ENCODE data around the gene AMER2.

Gene AMER2

DNA sequence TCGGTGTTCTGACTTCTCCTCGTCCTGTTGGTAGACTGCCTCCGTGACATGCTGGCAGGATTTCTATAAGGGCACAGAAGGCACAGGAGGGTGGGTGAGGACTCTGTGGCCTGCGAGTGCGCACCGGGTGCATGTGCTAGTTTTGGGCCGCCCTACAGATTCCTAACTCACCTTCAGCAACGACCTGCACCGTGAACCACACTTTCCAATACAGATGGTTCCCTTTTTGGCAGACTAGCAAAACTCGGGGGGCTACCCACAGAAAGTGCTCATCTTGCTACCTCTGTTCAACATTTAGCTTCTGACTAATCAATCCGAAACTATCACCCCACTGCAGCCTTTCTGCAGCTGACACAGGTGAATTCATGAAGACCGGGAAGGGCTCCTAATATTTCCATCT is 14.1 kb upstream of the AMER2 start:
- TF ChIP-seq, protein P1, sequence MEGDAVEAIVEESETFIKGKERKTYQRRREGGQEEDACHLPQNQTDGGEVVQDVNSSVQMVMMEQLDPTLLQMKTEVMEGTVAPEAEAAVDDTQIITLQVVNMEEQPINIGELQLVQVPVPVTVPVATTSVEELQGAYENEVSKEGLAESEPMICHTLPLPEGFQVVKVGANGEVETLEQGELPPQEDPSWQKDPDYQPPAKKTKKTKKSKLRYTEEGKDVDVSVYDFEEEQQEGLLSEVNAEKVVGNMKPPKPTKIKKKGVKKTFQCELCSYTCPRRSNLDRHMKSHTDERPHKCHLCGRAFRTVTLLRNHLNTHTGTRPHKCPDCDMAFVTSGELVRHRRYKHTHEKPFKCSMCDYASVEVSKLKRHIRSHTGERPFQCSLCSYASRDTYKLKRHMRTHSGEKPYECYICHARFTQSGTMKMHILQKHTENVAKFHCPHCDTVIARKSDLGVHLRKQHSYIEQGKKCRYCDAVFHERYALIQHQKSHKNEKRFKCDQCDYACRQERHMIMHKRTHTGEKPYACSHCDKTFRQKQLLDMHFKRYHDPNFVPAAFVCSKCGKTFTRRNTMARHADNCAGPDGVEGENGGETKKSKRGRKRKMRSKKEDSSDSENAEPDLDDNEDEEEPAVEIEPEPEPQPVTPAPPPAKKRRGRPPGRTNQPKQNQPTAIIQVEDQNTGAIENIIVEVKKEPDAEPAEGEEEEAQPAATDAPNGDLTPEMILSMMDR (IDR thresholded peaks at IDR 0.05; ENCODE audit: low read depth, low read length, missing control alignments): no peak
- DNase-seq (ENCODE audit: extremely low read depth, low read depth): no peak
- H3K4me3 ChIP-seq (replicated peaks; ENCODE audit: low read depth, low read length): no peak overlapping the region

DNA sequence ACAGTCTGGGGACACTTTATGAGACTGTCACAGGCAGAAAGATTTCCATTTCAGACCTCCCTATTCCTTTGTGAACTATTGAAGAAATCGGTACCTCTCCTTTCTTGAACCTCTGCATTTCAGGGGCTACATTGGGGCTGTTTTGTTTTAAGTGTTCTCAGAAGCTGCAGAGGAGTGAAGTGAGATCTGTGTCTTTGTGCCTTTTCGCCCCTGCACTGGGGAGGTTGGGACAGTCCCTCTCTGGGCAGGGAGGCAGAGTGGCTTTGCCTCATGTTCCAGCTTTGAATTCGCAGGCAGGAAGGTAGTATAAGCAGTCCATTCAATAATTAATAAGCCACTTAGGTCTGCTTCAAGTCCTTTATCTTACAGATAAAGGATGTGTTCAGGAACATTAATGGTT is 9.5 kb upstream of the AMER2 start:
- TF ChIP-seq, protein P1 (IDR thresholded peaks at IDR 0.05; ENCODE audit: low read depth, low read length, missing control alignments): no peak
- DNase-seq (ENCODE audit: extremely low read depth, low read depth): no peak
- H3K4me3 ChIP-seq (replicated peaks; ENCODE audit: low read depth, low read length): no peak overlapping the region

DNA sequence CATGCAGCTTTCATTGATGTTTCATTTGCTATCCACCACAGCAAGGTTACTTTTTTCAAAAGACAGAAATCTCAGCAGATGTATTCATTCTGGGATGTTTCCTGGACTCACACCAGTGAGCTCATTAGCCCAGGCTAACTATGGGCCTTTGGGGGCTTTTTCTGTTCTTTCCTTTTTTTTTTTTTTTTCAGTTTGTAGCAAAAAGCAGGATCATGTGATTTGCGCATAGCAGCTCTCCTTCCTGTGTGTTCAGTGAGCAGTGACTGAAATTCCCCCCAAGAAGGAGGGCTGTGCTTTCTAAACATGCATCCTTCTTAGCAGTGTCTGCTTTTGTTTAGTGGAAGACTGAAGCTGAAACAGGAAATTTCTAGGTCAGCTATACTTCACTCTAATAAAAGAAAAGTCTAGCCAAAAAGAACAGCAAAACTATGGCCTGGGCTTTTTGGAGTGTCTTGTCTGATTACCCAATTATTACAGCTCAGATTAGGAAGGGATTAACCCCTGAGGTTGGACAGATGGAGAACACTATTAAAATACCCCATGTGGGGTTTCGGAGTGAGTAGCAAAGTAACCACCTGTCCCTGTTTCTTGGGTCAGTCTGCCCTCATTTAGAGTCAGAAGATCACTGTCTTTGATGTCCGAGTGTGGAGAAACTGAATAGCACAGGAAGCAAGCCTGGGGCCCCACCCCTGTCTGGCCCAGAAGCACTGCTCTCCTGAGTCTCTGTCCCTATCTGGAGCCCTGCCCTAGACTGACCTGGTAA is 8.9 kb upstream of the AMER2 start:
- no peak for DNase-seq (ENCODE audit: extremely low read depth, low read depth)
- no peak overlapping the region for H3K4me3 ChIP-seq (replicated peaks; ENCODE audit: low read depth, low read length)
- TF ChIP-seq, protein P1 (IDR thresholded peaks at IDR 0.05; ENCODE audit: low read depth, low read length, missing control alignments): no peak

DNA sequence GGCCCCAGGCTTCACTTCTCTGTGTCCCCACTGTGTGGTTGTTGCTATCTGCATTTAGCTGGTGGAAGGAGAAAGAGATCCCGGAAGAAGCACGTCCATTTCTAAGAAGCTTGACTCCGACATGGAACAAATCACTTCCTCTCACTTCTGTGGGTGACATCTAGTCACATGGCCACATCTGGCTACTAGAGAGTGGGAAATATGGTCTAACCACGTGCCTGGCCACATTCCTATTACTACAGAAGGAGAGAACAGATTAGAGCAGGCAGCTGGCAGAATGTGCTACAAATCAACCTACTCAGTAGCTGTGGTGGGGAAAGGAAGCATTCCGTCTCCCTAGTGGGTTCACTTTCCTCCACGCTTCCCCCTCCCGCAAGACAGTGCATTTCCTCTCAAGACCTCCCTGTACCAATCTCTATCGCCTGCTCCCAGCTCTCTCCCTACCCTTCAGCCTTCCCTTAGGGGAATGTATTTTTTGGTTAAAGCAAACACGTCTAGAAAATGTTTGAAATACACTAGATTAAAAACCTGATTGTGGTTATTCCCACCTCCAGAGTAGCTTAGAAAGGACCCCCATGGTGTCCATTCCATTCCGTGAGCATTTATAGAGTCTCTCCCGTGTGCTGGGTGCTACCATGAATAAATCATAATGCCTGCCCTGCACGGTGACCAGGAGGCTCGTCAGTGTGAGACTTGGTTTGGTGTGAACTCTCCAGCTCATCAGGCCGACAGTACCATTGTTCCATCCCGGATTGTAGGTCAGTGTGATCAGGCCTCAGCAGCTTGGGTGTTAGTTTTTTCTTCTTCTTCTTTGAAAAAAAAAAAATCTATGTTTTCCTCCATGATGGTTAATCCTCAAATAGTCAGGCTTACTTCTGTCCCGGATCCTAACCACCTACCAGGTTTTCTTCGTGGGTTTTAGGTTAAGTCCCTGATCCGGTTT is 8.0 kb upstream of the AMER2 start:
- DNase-seq (ENCODE audit: extremely low read depth, low read depth): no peak
- no peak overlapping the region for H3K4me3 ChIP-seq (replicated peaks; ENCODE audit: low read depth, low read length)
- TF ChIP-seq, protein P1 (IDR thresholded peaks at IDR 0.05; ENCODE audit: low read depth, low read length, missing control alignments): no peak

DNA sequence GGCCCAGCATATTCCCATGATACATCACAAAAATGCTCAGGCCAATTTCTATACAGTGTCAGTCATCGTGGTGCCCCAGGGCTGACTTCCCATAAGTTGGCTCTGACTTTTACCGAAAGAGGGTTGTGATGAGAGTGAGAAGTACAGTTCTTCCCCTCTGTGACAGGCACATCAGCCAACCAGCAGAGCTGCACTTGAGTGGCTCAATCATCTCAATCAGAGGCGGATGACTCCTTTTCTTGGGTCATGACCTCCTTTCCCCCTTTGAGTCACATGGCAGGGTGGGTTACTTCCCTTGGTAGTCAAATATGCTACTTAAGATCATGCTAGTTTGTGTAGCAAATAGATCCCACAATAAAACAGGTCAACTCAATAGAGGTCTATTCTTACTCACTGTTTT is 6.9 kb upstream of the AMER2 start:
- TF ChIP-seq, protein P1 (IDR thresholded peaks at IDR 0.05; ENCODE audit: low read depth, low read length, missing control alignments): no peak
- no peak overlapping the region for H3K4me3 ChIP-seq (replicated peaks; ENCODE audit: low read depth, low read length)
- no peak for DNase-seq (ENCODE audit: extremely low read depth, low read depth)

DNA sequence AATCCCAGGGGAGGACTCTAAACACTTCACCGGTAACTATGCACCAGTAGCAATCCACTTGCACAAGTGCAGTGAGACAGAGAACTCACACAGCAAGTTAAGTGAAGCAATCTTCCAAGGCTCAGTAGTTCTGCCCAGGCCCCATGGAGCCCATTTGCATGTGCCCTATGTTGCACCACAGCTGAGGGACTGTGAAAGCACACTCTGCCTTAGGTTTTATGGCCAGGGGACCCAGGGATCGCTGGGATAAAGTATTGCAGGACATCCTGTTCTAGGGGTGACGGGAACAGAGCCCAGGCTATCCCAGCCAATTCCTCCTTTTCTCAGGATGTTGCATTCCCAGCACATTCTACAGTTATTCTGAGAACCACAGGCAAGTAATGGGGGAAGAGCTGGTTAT is 6.0 kb upstream of the AMER2 start:
- DNase-seq (ENCODE audit: extremely low read depth, low read depth): no peak
- TF ChIP-seq, protein P1 (IDR thresholded peaks at IDR 0.05; ENCODE audit: low read depth, low read length, missing control alignments): no peak
- no peak overlapping the region for H3K4me3 ChIP-seq (replicated peaks; ENCODE audit: low read depth, low read length)

All from HFF-Myc (cell line).